NCI-H2107 treated with DMSO at 0.1 percent for 48 hours (cell line): ENCODE measurements around the gene YPEL3.

Experiments
- DNase-seq: peaks from one replicate; lab custom pipeline; 2025; ENCODE audit not compliant: unreplicated experiment; lab: John Stamatoyannopoulos, UW

The YPEL3 gene

DNA sequence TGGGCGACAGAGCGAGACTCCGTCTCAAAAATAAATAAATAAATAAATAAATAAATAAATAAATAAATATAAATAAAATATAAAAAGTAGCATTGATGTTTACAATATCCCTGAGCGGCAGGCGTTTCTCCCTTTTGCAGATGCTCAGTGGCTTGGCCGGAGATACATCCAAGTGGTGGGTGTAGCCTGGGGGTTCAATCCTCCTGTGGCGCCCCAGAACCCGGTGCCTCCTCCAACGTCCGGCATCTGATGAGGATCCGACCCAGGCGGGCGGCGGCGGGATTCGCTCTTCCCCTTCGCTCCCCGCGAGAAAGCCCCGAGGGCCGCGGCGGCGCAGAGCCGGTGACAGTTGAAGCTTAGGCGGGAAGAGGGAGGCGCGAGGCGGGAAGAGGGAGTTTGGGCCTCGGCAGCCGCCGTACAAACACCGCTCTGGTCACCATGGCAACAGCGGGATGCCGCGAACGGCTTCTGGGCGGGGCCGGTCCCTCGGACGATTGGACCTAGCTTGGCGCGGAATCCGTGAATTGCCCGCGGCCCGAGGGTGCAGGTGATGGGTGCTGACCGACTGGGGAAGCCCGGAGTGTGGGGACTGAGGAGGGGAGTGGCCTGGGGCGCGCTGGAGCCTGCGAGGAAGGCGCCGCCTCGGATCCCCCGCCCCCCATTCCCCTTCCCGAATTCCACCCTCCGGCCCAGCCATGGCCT lies 43.2 kb downstream of the YPEL3 start:
- peak; percentile 61 for DNase-seq

DNA sequence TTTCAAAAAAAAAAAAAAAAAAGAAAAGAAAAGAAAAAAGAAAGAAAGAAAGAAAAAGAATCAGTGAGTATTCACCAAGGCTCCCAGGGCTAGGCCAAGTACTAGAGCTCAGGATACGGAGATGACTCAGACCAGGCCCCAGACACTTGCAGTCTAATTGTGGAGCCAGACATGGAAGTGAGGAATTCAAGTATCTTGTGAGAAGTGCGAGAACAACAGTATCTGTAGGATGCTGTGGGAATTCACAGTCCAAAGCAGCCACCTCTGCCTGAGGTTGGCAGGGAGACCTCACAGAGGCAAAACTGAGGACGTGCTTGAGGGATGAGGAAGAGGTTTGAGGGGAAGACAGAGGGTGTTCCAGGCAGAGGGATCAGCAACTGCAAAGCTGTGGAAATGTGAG lies 44.5 kb downstream of the YPEL3 start:
- no peak for DNase-seq

DNA sequence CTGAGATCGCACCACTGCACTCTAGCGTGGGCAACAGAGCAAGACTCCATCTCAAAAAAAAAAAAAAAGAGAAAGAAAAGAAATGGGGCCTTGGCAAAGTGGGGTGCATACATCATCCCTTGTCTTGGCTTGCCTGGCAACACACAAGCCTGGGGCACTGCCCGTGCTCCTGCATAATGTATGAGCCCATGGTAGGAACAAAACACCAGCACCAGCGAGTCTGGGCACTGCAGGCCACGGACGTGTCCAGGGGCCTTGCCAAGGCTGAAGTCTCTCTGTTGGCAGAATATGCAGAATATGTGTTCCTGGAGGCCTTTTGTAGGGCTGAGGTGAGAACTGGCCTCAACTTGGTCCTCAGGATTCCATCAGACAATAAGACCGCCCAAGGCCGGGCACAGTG lies 46.1 kb downstream of the YPEL3 start:
- DNase-seq: no peak

DNA sequence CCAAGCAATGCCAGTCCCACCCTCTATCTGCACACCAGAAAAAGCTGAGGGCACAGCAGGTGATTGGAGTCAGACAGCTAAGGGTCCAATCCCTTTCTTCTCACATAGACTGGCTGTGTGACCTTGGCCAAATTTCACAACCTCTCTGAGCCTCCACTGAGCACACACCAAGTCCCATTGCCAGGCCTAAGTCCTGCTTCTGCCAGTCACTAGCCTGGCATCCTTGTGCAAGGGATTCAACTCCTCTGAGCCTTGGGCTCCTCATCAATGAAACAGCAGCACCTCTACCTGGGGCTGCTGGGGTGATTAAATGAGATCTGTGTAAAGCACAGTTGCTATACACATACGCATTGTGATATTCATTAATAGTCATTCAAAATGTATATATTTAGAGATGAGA lies 49.4 kb downstream of the YPEL3 start:
- DNase-seq: no peak

DNA sequence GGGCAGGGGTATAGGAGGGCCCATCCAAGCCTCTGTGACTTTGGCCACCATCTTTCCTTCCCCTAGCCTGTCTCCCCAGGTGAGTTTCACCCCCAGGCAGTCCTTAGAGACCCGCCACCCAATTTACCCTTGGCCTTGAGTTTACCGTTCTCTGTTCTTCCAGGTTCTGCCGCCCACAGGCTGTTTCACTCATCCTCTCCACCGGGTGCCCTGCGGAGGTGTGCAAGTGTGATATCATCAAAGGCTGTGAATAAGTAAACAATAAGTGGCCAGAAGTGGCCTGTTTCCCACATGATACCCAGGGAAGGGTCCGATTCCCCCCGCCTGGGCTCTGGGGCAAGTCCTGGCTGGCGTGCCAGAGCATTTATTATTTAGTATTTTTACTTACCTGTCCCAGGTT lies 49.8 kb downstream of the YPEL3 start:
- DNase-seq: no peak
